OCI-M1 (cell line): ENCODE results near the gene DCAF6.

Source experiments
- DNase-seq: peaks from one replicate; lab custom pipeline; 2025; lab: John Stamatoyannopoulos, UW

The DCAF6 gene

GRCh38 chr1:167968569-167968968, 32.1 kb downstream of the DCAF6 start:
- DNase-seq: no peak

DNA sequence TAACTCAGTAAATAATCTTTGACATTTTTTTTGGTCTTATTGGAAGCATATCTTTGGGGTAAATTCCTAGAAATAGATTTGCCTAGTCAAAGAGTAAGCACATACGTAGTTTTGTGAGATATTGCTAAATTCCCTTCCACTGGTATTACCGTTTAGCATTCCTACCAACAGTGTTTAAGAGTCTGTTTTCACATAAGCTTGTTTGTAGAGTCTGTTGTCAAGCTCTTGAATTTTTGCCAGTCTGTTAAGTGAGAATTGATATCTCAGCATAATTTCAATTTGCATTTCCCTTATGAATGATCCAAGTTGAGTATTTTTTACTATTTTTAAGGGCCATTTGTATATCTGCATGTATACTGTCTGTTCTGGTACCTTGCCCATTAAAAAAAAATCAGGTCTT, 37.3 kb downstream of the DCAF6 start:
- no peak for DNase-seq

DNA sequence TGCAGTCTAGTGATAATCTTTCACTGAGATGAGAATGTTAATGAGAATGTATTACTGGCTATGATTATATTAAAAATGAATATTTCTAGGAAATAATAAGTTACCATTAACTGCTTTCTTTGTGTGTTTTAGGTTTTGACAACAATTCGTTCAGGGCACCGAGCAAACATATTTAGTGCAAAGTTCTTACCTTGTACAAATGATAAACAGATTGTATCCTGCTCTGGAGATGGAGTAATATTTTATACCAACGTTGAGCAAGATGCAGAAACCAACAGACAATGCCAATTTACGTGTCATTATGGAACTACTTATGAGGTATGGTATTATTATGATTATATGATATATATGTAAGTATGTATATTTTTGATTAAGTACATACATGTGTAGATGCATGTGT, 38.2 kb downstream of the DCAF6 start:
- no peak for DNase-seq

- DNase-seq: peak; percentile 24
Observed at GRCh38 chr1:167977245-167977644, 40.8 kb downstream of the DCAF6 start.

GRCh38 chr1:167981933-167982332, 45.5 kb downstream of the DCAF6 start:
- DNase-seq: no peak

DNA sequence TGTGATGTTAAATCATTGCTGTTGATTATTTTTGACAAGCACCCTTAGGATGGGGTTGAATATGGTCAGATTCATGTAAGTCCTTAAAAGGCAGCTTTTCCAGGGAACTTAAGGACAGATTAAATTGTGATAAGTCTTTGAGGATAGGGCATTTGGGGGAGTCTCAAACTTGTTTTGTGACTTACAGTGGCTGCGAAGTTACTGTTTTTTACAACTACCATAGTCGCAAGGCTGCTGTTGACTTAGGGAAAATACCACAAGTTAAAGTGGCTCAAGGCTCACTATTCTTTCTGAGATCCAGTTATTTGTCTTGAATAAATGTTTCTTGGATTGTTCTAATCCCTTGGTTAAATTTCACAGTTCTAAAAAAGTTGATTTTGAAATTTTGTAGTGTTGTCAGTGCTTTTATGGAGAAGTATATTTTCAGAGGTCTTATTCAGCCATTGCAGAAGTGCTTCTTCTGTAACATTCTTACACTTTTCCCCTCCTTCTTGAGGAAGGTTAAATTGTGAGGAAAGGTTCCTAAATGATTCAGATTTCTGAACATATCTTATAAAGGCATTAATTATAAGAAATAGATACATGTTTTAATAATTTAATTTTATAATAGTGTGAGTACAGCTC, 47.4 kb downstream of the DCAF6 start:
- peak; percentile 48 for DNase-seq

- DNase-seq: peak; percentile 97
Observed at GRCh38 chr1:167984886-167985489, 48.5 kb downstream of the DCAF6 start.

GRCh38 chr1:167987174-167987573, 50.7 kb downstream of the DCAF6 start:
- DNase-seq: no peak

GRCh38 chr1:167991546-167991945, 55.1 kb downstream of the DCAF6 start:
- no peak for DNase-seq

- DNase-seq: no peak
Observed at GRCh38 chr1:167993720-167994119, 57.2 kb downstream of the DCAF6 start.

DNA sequence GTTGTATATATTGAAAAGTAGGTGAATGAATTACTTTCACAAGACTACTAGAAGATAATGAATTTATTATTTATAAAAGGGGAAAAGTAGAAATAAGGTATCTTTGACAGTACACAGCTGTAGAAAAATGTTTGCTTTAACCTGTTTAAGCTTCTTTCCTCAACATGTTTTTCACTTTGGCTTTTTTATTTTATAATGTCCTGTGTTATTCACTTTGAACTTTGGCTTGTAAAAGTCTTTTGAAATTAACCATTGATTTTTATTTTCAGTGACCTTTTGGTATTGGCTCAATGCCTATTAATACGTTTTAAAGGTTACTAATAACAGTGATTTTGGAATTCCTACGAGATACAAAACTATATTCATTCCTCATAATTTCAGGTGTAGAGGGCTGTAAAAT, 58.1 kb downstream of the DCAF6 start:
- DNase-seq: no peak

- no peak for DNase-seq
Observed at GRCh38 chr1:167995038-167995437, 58.6 kb downstream of the DCAF6 start.

DNA sequence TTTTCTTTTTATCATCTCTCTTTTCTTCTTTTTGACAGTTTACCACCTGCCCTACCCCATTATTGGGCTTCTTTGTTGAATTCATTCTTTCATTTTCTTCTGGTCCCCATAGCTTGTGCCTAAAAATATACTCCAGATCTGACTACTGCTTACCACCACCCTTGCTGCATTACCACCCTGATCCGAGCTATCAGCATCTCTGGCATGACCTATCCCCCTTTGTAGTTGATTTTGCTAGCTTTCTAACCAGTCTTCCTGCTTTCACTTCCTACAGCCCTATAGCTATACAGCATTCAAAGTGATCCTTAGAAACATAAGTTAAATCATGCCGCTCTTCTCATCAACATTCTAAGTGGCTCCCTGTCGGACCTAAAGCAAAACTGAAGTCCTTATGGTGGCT, 59.8 kb downstream of the DCAF6 start:
- DNase-seq: no peak

DNA sequence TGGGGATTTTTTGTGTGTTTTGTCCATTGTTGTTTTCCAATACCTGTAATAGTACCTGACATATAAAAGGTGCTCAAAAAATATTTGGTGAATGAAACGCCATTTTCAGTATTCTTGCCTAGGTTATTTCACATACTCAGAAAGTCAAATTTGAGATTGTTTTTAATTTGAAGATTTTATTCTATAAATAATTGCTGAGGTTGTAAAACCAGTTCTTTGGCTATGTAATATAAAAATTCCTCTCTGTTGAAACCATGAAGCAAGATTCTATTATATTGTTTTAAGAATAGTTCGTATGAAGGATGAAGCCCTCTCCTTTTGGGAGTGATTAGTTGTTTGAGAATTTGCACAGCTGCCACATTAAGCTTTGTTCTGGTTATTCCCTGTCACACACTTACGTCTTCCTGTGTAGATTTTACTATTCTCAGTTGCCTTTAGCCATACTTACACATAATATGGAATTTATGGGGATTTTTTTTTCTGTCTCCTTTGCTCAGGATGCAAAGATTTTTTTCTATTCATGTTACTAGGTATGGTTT, 60.6 kb downstream of the DCAF6 start:
- no peak for DNase-seq

DNA sequence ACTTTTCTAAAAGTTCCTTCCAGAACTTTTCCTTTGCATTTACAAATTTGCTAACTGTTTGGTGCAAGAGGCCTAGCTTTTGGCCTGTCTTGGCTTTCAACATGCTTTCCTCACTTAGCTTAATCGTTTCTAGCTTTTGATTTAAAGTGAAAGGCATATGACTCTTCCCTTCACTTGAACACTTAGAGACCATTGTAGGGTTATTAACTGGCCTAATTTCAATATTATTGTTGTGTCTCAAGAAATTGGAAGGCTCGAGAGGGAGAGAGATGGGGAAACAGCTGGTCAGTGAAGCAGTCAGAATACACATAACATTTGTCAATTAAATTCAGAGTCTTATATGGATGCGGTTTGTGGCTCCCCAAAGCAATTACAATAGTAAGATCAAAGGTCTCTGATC, 63.4 kb downstream of the DCAF6 start:
- DNase-seq: no peak

DNA sequence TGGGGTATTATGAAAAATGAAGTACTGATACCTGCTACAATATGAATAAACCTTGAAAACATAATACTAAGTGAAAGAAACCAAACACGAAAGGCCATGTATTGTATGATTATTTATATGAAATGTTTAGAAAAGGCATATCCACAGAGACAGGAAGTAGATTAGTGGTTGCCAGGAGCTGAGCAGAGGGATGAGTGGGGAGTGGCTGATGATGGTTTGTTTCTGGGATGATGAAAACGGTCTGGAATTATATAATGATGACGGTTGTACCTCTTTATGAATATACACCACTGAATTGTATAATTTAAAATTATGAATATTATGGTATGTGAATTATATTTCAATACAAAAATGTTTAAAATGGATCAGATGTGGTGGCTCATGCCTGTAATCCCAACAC, 64.2 kb downstream of the DCAF6 start:
- DNase-seq: no peak

DNA sequence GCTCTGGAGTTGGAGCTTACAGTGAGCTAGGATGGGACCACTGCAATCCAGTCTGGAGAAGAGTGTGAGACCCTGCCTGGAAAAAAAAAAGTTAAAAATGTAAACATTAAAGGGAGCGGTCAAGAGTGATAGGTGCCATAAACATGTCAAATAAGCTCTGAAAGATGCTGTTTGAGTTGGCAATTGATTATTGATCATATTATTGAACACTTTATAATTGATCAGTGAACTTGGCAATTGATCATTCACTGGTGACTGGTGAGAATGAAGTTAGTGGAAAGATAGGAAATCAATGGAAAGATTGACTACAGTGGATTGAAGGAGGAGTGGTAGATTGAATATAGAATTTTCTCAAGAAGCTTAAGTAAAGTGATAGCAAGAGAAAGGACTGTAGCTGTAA, 64.7 kb downstream of the DCAF6 start:
- no peak for DNase-seq

- DNase-seq: peak; percentile 56
Observed at GRCh38 chr1:168004531-168004930, 68.0 kb downstream of the DCAF6 start.

DNA sequence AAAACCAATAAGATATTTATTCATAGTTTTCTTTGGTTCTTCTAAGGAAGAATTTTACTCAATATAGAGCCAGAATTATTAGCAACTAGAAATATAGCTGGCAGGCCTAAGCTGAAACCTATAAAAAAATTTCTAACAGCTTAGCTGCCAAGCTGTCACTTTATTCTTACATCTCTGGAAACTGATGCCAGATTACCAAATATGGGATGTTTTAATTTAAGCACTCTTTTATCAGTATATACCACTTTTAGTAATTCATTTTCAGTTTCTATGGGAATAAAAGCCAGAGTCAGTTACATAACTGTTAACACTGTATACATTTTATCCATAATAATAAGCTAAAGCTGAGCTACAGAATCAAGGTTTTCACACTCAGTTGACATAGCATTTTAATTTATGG, 69.0 kb downstream of the DCAF6 start:
- peak; percentile 36 for DNase-seq

GRCh38 chr1:168007691-168008090, 71.2 kb downstream of the DCAF6 start:
- DNase-seq: peak; percentile 34

DNA sequence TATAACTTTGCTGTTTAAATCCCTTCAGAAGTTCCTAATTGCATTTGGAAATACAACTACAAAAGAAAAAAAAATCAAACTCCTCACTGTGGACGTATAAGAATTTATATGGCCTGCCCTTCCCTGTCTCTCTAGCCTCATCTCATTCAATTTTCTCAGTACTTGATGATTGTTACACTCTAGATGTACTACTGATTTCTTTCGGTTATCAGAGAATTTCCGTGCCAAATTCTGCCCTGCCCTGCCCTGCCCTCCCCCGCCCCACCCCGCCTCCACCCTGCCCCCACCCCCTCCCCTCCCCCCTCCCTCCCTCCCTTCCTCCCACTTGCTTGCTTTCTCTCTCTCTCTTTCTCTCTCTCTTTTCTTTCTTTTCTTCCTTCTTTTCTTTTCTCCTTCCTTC, 72.1 kb downstream of the DCAF6 start:
- DNase-seq: peak; percentile 43

- DNase-seq: peak; percentile 47
Observed at GRCh38 chr1:168009322-168009721, 72.8 kb downstream of the DCAF6 start.

- no peak for DNase-seq
Observed at GRCh38 chr1:168019407-168019806, 82.9 kb downstream of the DCAF6 start.

DNA sequence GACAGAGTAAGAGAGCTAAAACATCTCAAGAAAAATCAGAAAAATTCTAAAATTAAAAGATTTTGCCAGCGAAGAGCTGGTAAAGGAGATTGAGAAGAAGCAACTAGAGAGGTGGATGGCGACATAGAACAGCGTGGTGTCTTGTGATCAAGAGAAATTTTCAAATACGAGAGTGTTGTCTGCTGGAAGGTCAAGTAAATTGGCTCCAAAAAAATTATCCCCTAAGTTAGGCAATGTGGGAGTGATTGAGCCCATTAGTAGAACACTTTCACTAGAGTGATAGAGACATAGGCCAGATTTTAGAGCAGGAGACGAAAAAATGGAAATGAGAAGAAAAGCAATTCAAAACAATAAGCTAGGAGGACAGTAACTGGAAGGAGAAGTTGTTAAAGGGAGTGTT, 94.7 kb downstream of the DCAF6 start:
- DNase-seq: no peak
